ENCODE measurements around the gene MTA3. TPM values are rescaled to one million over a fixed set of nuclear protein-coding genes. Genes with fewer than 3 reads are reported as not detected.

MTA3 gene
- total RNA-seq, 4 donors from 2014 or later, result 6.6 to 21.6 (median 9.5) TPM

GRCh38 chr2:42567364-42567763, 1.1 kb upstream of the MTA3 start:
- Histone ChIP-seq H3K36me3 (no peaks in the 10 kb centered on the region), H3K4me3 (no peak overlapping the region), H3K4me1 (peaks cover 17 to 30% of the 10 kb centered on the region in 2 donors), H3K9me3 (no peaks in the 10 kb centered on the region), H3K27me3 (no peaks in the 10 kb centered on the region), H3K27ac (peak overlapping the region; percentile 76 to 92 (median 87))
- TF ChIP-seq POLR2A (IDR thresholded peaks at IDR 0.05), result no peak
- TF ChIP-seq, protein P1, sequence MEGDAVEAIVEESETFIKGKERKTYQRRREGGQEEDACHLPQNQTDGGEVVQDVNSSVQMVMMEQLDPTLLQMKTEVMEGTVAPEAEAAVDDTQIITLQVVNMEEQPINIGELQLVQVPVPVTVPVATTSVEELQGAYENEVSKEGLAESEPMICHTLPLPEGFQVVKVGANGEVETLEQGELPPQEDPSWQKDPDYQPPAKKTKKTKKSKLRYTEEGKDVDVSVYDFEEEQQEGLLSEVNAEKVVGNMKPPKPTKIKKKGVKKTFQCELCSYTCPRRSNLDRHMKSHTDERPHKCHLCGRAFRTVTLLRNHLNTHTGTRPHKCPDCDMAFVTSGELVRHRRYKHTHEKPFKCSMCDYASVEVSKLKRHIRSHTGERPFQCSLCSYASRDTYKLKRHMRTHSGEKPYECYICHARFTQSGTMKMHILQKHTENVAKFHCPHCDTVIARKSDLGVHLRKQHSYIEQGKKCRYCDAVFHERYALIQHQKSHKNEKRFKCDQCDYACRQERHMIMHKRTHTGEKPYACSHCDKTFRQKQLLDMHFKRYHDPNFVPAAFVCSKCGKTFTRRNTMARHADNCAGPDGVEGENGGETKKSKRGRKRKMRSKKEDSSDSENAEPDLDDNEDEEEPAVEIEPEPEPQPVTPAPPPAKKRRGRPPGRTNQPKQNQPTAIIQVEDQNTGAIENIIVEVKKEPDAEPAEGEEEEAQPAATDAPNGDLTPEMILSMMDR (IDR thresholded peaks at IDR 0.05 in 4 of 5, conservative IDR thresholded peaks at IDR 0.05 in 1 of 5), result no peak
- ATAC-seq (no peak), DNase-seq (no peak)
- in situ Hi-C loops (cut with MboI; ENCODE audit: low sequenced_read_pairs in 4 of 4), result no loop called here
- intact Hi-C loops (cut with DNase I; ENCODE audit: low total_unique reads), result no loop called here

- Histone ChIP-seq H3K27me3 (no peaks in the 10 kb centered on the region), H3K9me3 (no peaks in the 10 kb centered on the region), H3K4me1 (peaks cover 17 to 30% of the 10 kb centered on the region in 2 donors), H3K27ac (peak overlapping the region; percentile 76 to 92 (median 87)), H3K36me3 (peaks cover 0 to 3% of the 10 kb centered on the region in 2 donors), H3K4me3 (peak overlapping the region; percentile 77 to 95 (median 84))
- no peak for TF ChIP-seq POLR2A (IDR thresholded peaks at IDR 0.05)
- TF ChIP-seq, protein P1 (IDR thresholded peaks at IDR 0.05 in 4 of 5, conservative IDR thresholded peaks at IDR 0.05 in 1 of 5), result no peak
- intact Hi-C loops (cut with DNase I; ENCODE audit: low total_unique reads), result no loop called here
- ATAC-seq (peak; percentile 12 to 52), DNase-seq (peak in 1 of 2 donors; percentile 18)
- in situ Hi-C loops (cut with MboI; ENCODE audit: low sequenced_read_pairs in 4 of 4), result no loop called here
These were observed 529 bp upstream of the MTA3 start for GRCh38 chr2:42567806-42568400.

GRCh38 chr2:42569116-42569711, 782 bp downstream of the MTA3 start:
- peak; percentile 17 to 37 for ATAC-seq
- no peak for TF ChIP-seq POLR2A (IDR thresholded peaks at IDR 0.05)
- TF ChIP-seq, protein P1 (IDR thresholded peaks at IDR 0.05 in 4 of 5, conservative IDR thresholded peaks at IDR 0.05 in 1 of 5), result no peak

GRCh38 chr2:42569883-42570282, 1.5 kb downstream of the MTA3 start:
- Histone ChIP-seq H3K36me3 (peaks cover 0 to 11% of the 10 kb centered on the region in 2 donors), H3K27me3 (no peaks in the 10 kb centered on the region), H3K27ac (peak overlapping the region in 3 of 4 donors; percentile 86 to 92 (median 88)), H3K9me3 (no peaks in the 10 kb centered on the region), H3K4me1 (peaks cover 17 to 31% of the 10 kb centered on the region in 2 donors), H3K4me3 (peak overlapping the region; percentile 77 to 95 (median 84))
- in situ Hi-C loops (cut with MboI; ENCODE audit: low sequenced_read_pairs in 4 of 4), result no loop called here
- intact Hi-C loops (cut with DNase I; ENCODE audit: low total_unique reads), result no loop called here
- TF ChIP-seq, protein P1 (IDR thresholded peaks at IDR 0.05 in 4 of 5, conservative IDR thresholded peaks at IDR 0.05 in 1 of 5), result no peak
- no peak for TF ChIP-seq POLR2A (IDR thresholded peaks at IDR 0.05)
- no peak for ATAC-seq
- no peak for DNase-seq

More at GRCh38 chr2:42569116-42569711, 782 bp downstream of the MTA3 start:
- H3K36me3 ChIP-seq, result peaks cover 0 to 8% of the 10 kb centered on the region in 2 donors
- no peaks in the 10 kb centered on the region for H3K9me3 ChIP-seq
- H3K4me3 ChIP-seq, result peak overlapping the region; percentile 77 to 95 (median 84)
- peak overlapping the region; percentile 76 to 92 (median 87) for H3K27ac ChIP-seq
- in situ Hi-C loops (cut with MboI; ENCODE audit: low sequenced_read_pairs in 4 of 4) (no loop called here), intact Hi-C loops (cut with DNase I; ENCODE audit: low total_unique reads) (no loop called here)
- no peak for DNase-seq
- H3K27me3 ChIP-seq, result no peaks in the 10 kb centered on the region
- H3K4me1 ChIP-seq, result peaks cover 17 to 30% of the 10 kb centered on the region in 2 donors
